ENCODE measurements around the gene PTP4A2.

DNA sequence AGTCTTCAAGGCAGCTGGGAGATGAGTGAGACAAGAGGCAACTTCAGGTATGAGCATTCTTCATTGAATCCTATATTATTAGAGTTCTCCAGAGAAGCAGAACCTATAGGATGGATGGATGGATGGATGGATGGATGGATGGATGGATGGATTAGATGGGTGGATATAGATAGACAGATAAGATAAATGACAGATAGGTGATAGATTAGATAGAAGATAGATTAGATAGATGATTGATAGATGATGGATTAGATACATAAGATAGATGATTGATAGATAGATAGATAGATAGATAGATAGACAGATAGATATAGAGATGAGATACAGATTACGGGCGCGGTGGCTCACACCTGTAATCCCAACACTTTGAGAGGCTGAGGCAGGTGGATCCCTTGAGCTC lies 79.1 kb downstream of the PTP4A2 start:
- TF ChIP-seq, protein P1, sequence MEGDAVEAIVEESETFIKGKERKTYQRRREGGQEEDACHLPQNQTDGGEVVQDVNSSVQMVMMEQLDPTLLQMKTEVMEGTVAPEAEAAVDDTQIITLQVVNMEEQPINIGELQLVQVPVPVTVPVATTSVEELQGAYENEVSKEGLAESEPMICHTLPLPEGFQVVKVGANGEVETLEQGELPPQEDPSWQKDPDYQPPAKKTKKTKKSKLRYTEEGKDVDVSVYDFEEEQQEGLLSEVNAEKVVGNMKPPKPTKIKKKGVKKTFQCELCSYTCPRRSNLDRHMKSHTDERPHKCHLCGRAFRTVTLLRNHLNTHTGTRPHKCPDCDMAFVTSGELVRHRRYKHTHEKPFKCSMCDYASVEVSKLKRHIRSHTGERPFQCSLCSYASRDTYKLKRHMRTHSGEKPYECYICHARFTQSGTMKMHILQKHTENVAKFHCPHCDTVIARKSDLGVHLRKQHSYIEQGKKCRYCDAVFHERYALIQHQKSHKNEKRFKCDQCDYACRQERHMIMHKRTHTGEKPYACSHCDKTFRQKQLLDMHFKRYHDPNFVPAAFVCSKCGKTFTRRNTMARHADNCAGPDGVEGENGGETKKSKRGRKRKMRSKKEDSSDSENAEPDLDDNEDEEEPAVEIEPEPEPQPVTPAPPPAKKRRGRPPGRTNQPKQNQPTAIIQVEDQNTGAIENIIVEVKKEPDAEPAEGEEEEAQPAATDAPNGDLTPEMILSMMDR (IDR thresholded peaks at IDR 0.05), result no peak
- TF ChIP-seq EZH2 (IDR thresholded peaks at IDR 0.05; ENCODE audit: borderline replicate concordance, insufficient read depth, low read depth, low read length, poor library complexity, severe bottlenecking), result no peak
